GM18907 (cell line): Measurements from ENCODE around the gene ZNF45.
"Not testable (repeated sequence)": the region's sequence is repeated elsewhere in the genome, so short reads cannot be mapped to it uniquely, and the experiment has no call there.

ENCODE experiments used
- ATAC-seq: cut with Tn5 transposase; IDR thresholded peaks from one replicate; pipeline ENCODE4 v1.9.1; 2021; ENCODE audit warnings: mild to moderate bottlenecking, moderate library complexity; ENCODE audit not compliant: unreplicated experiment

Gene ZNF45

GRCh38 chr19:43934985-43935708 lies at the start of gene ZNF45:
Gene ZNF45, minus strand, starts transcription at chr19:43935282. Its CDS starts 13,097 bp downstream, at chr19:43922185.
- peak; percentile 95 for ATAC-seq

GRCh38 chr19:43984687-43985000 lies 49.6 kb upstream of the ZNF45 start:
- peak; percentile 17 for ATAC-seq

GRCh38 chr19:43983912-43984686 lies 49.0 kb upstream of the ZNF45 start, which contains the start of gene ZNF155:
Gene ZNF155, plus strand, starts transcription at chr19:43984188. Its CDS starts 4,356 bp downstream, at chr19:43988544.
- peak; percentile 87 for ATAC-seq

GRCh38 chr19:43983544-43983911 lies 48.4 kb upstream of the ZNF45 start:
- ATAC-seq = peak; percentile 12

- ATAC-seq = no peak
Observed at GRCh38 chr19:43976732-43977131, 41.6 kb upstream of the ZNF45 start.

GRCh38 chr19:43966079-43966694 lies 31.1 kb upstream of the ZNF45 start:
- no peak for ATAC-seq

- ATAC-seq = no peak
Observed at GRCh38 chr19:43960411-43960810, 25.3 kb upstream of the ZNF45 start.

GRCh38 chr19:43957891-43958290 lies 22.8 kb upstream of the ZNF45 start:
- ATAC-seq = no peak

GRCh38 chr19:43956827-43957226 lies 21.7 kb upstream of the ZNF45 start:
- no peak for ATAC-seq

- ATAC-seq = peak; percentile 93
Observed at GRCh38 chr19:43950834-43951645, 16.0 kb upstream of the ZNF45 start, which contains the start of gene ZNF221. Gene ZNF221, plus strand, starts transcription at chr19:43951228. Its CDS starts 11,499 bp downstream, at chr19:43962727.

GRCh38 chr19:43949803-43950202 lies 14.7 kb upstream of the ZNF45 start:
- not testable (repeated sequence) for ATAC-seq

GRCh38 chr19:43947412-43947811 lies 12.3 kb upstream of the ZNF45 start:
- ATAC-seq = not testable (repeated sequence)

GRCh38 chr19:43941209-43941608 lies 6.1 kb upstream of the ZNF45 start:
- ATAC-seq = no peak

GRCh38 chr19:43940719-43941118 lies 5.6 kb upstream of the ZNF45 start:
- no peak for ATAC-seq

GRCh38 chr19:43939557-43940260 lies 4.6 kb upstream of the ZNF45 start:
- no peak for ATAC-seq

- no peak for ATAC-seq
Observed at GRCh38 chr19:43936188-43936587, 1.1 kb upstream of the ZNF45 start.

GRCh38 chr19:43934055-43934984 lies 762 bp downstream of the ZNF45 start:
- no peak for ATAC-seq

GRCh38 chr19:43928820-43929219 lies 6.3 kb downstream of the ZNF45 start:
- ATAC-seq = no peak

- ATAC-seq = no peak
Observed at GRCh38 chr19:43923875-43924274, 11.2 kb downstream of the ZNF45 start.
